COLO668 (cell line): ENCODE results near the gene PRKD1.
"Not testable (repeated sequence)": the region's sequence is repeated elsewhere in the genome, so short reads cannot be mapped to it uniquely, and the experiment has no call there.

Source experiments
- DNase-seq: peaks from one replicate; lab custom pipeline; 2025; ENCODE audit not compliant: unreplicated experiment; lab: John Stamatoyannopoulos, UW

Gene PRKD1

DNA sequence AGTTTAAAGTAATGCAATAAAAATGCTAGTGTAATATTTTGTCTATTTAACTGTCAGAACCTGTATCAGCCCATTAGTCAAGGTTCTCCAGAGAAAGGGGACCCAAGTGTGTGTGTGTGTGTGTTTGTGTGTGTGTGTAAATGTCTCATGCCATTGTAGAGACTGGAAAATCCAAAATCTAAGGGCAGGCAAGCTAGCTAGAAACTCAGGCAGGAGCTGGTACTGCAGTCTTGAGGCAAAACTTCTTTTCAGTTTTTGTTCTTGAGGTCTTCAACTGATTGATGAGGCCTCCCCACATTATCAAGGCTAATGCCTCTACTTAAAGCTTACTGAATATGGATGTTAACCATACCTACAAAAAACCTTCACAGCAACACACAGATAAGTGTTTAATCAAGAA, 126.7 kb downstream of the PRKD1 start:
- DNase-seq: no peak

- no peak for DNase-seq
Measured at GRCh38 chr14:29799464-29800095, 128.1 kb downstream of the PRKD1 start.

- no peak for DNase-seq
Measured at GRCh38 chr14:29798811-29799210, 128.8 kb downstream of the PRKD1 start.

- DNase-seq: no peak
Measured at GRCh38 chr14:29798108-29798663, 129.5 kb downstream of the PRKD1 start.

DNA sequence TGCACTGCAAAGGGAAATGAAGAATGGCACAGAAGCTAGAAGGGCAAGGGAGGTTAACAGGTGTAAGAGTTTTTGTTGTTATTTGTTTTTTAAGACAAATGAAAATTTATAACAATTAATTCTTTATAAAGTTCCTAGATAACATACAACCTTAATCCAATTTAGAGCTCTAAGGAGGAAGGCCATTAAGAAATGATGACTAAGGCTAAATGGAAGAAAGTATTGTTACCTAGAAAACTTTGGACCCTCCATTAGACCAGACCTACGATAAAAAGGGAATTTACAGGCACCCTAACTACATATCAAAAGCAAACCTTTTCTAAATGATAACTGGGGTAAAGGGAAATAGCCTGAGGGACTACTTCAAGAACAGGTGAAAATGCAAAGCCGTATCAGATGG, 130.8 kb downstream of the PRKD1 start:
- DNase-seq: no peak

GRCh38 chr14:29789475-29789874, 138.2 kb downstream of the PRKD1 start:
- DNase-seq: no peak

GRCh38 chr14:29788093-29788492, 139.6 kb downstream of the PRKD1 start:
- no peak for DNase-seq

DNA sequence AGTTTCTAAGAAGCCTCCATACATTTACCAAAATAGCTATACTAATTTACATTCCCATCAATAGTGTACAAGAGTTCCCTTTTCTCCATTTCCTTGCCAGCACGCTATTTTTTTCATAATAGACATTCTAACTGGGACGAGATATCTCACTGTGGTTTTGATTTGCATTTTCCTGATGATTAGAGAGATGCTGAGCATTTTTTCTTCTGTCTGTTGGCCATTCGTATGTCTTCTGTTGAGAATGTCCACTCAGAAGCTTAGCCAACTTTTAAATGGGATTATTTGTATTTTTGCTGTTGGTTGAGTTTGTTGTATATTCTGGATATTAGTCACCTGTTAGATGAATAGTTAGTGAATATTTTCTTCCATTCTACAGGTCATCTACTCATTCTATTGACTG, 144.1 kb downstream of the PRKD1 start:
- no peak for DNase-seq

- no peak for DNase-seq
Measured at GRCh38 chr14:29782041-29782440, 145.6 kb downstream of the PRKD1 start.

GRCh38 chr14:29777142-29777541, 150.5 kb downstream of the PRKD1 start:
- DNase-seq: not testable (repeated sequence)

- DNase-seq: peak; percentile 10
Measured at GRCh38 chr14:29773990-29774389, 153.7 kb downstream of the PRKD1 start.

DNA sequence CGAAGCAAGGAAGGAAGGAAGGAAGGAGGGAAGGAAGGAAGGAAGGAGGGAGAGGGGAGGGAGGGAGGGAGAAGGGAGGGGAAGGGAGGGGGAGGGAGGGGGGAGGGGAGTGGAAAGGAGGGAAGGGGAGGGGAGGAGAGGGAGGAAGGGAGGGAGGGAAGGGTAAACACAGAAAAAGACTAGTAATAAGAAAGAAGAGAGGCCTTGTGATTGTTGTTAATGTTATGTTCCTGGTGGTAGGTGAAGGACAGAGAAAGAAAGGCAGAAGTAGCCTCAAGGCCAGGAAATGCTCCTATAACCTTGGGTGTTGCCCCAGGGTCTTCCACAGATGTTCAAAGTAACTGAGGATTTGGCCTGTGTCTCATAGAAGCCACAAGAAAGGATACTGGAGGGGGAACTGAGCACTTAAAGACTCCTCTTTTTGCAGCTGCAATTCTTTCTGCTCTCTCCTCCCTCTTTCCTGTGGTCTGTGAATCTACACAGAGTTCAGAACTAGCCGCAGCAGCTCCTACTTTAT, 164.2 kb downstream of the PRKD1 start:
- no peak for DNase-seq

- DNase-seq: no peak
Measured at GRCh38 chr14:29759521-29760340, 167.9 kb downstream of the PRKD1 start.

- no peak for DNase-seq
Measured at GRCh38 chr14:29757711-29758233, 169.9 kb downstream of the PRKD1 start.

DNA sequence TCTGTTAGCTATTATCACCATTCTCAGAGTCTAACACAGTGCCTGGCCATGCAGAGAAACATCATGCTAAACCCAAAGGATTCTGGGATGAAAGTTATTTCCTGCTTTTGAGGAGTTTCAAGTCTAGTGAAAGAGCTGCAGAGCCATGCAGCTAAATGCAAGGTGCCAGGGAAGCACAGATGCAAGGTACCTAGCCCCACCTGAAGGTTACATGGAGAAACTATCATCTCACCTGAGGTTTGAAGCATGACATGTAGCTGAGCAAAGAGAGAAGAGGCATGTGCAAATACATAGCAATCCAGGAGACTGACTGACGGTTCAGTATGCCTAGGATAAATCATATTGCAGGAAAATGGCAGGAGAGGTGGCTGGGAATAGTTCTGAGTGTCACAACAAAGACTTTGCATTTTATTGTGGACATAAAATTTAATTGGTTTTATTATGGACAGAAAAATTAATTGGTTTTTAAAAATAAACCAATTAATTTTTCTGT, 170.4 kb downstream of the PRKD1 start:
- DNase-seq: no peak

GRCh38 chr14:29756019-29756385, 171.6 kb downstream of the PRKD1 start:
- DNase-seq: no peak

DNA sequence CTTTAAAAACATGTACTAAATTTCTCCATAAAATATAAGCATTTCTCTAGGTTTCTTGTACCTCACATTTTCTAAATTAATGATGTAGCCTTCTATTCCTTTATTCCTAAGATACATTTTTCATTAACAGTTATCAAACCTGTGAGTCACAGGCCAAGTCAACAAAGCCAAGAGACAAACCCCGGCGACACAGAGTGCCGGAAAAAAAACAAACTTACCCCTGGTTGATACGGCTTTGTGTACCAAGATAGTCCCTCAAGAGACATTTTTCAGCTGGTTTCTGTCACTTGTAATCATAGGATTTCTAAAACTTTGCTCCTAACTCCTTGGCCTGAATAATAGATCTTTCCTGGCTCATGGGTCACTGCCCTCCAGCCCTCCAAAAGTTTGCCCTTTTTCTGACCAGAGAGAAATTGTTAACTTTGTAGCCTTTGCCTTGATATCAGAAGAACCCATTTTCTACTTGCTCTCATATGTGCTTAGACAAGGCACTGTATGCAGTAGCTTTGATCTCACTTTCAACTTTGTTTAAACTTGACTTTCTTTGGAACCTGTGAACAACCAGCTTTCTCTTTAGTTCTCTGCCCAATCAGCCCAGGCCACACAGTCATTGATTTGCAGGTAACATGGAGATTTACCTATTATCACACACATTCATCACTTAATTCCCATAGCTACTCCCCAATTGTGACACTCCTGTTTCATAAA, 172.2 kb downstream of the PRKD1 start:
- DNase-seq: no peak

- no peak for DNase-seq
Measured at GRCh38 chr14:29754134-29754533, 173.5 kb downstream of the PRKD1 start.

DNA sequence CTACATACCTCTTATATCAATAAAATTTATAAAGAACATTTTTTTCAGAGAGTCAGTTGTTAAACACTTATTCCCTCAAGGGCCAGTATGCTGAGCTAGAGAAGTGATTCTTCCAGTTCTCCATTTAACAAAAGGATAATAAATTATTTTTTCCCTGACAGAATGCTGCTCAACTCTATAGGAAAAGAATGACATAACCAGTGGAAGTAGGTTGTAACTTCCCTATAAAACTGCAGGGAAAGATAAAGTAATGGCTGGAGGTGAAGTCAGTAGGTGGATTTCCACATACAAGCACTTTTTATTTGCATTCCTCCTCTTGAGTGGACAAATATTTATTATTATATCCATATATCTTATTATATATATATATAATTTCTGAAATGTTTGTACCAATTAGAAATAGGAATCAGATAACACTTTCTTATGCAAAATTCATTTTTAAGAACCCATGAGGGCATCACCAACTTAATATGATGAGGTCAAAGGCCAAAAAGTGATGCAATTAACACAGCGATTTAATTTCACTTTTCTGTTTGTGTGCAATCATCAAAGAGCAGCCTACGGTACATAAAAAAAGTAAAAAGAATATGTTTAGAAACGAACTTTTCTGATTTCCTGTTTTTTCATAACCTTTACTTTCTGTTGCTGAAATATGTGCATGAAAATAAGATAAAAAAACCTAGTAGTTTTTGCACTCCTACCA, 175.3 kb downstream of the PRKD1 start:
- DNase-seq: no peak

GRCh38 chr14:29749829-29750228, 177.8 kb downstream of the PRKD1 start:
- DNase-seq: no peak
